Breast epithelium (tissue), 3 donors: Measurements from ENCODE around the gene GRIP2.

Experiments used
- POLR2AphosphoS5 ChIP-seq, 3 donors: sonication (generic); formaldehyde crosslinking; IDR thresholded peaks; one replicate each; pipeline ENCODE4 v1.6.1; 2017; ENCODE audit warnings: antibody characterized with exemption in 3 of 3
- TF ChIP-seq, protein P1 (sequence below), 3 donors: fragments of 450-650 bp; IDR thresholded peaks; one replicate each; pipeline ENCODE4 v1.5.1; 2016 to 2017; ENCODE audit warnings: antibody characterized with exemption in 3 of 3, mild to moderate bottlenecking in 3 of 3, moderate library complexity in 3 of 3

DNA sequence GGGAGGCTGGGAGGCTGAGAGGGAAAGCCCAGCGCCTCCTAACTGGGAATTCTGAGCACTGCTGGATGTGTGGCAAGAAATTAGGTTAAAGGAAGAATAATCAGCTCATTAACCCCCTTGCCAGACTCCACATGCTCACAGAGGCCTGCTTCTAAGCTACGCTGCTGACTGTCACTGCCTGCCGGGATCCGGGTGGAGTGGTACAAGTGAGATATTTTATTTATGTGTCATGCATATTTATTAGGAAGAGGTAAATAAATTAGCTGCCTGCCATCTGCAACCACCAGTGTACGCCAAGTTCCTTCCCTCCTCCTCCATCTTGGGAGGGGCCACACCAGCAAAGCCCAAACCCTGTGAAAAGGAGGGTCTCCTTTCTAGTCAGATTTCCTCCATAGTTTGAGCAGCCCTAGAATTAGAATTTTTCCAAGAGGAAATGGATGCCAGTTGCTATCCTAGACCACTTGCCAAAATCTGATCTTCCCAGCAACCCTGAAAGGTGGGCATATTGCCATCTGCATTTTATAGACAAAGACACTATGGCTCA, 43.5 kb upstream of the GRIP2 start:
- TF ChIP-seq, protein P1, sequence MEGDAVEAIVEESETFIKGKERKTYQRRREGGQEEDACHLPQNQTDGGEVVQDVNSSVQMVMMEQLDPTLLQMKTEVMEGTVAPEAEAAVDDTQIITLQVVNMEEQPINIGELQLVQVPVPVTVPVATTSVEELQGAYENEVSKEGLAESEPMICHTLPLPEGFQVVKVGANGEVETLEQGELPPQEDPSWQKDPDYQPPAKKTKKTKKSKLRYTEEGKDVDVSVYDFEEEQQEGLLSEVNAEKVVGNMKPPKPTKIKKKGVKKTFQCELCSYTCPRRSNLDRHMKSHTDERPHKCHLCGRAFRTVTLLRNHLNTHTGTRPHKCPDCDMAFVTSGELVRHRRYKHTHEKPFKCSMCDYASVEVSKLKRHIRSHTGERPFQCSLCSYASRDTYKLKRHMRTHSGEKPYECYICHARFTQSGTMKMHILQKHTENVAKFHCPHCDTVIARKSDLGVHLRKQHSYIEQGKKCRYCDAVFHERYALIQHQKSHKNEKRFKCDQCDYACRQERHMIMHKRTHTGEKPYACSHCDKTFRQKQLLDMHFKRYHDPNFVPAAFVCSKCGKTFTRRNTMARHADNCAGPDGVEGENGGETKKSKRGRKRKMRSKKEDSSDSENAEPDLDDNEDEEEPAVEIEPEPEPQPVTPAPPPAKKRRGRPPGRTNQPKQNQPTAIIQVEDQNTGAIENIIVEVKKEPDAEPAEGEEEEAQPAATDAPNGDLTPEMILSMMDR (IDR thresholded peaks at IDR 0.05) = no peak
- TF ChIP-seq POLR2AphosphoS5 (IDR thresholded peaks at IDR 0.05) = no peak
